Kidney epithelial cell (primary cell): ENCODE measurements around the gene SEZ6L. TPM values are rescaled to one million over a fixed set of nuclear protein-coding genes. Genes with fewer than 3 reads are reported as not detected.

ENCODE experiments used
- DNase-seq: peaks from one replicate; pipeline ENCODE4 v3.0.0-alpha.2; 2010; ENCODE audit warnings: low read depth
- H3K27me3 ChIP-seq: 2 replicates; pipeline ENCODE4 v1.6.0; 2011; ENCODE audit warnings: low read length; ENCODE audit not compliant: control insufficient read depth, insufficient read depth
- H3K36me3 ChIP-seq: 2 replicates; pipeline ENCODE4 v1.5.1; 2011; ENCODE audit warnings: low read length; ENCODE audit not compliant: control insufficient read depth, insufficient read depth
- H3K4me3 ChIP-seq: 2 replicates; pipeline ENCODE4 v1.5.1; 2011; ENCODE audit warnings: low read depth, mild to moderate bottlenecking, control low read depth, low read length
- CTCF ChIP-seq: IDR thresholded peaks from 2 replicates; pipeline ENCODE4 v1.5.1; 2011; ENCODE audit warnings: mild to moderate bottlenecking, moderate library complexity, low read length, control low read depth, inconsistent platforms; ENCODE audit not compliant: insufficient read depth, poor library complexity, severe bottlenecking
- total RNA-seq: library from RNA; depleted of rRNA; stranded (reverse); fragments of >200 nt; gene quantifications from 2 replicates; pipeline ENCODE4 v1.2.3, GENCODE V29; 2015

Gene SEZ6L
- total RNA-seq, 1 donor from 2014 or later: not detected

GRCh38 chr22:26182723-26183122 is 13.5 kb downstream of the SEZ6L start:
- DNase-seq: no peak
- TF ChIP-seq CTCF: no peak

GRCh38 chr22:26185190-26185589 is 15.9 kb downstream of the SEZ6L start:
- DNase-seq: no peak
- H3K4me3 ChIP-seq: no peak overlapping the region
- TF ChIP-seq CTCF: no peak
- H3K36me3 ChIP-seq: no peaks in the 10 kb centered on the region
- no peaks in the 10 kb centered on the region for H3K27me3 ChIP-seq

More at GRCh38 chr22:26182723-26183122, 13.5 kb downstream of the SEZ6L start:
- Histone ChIP-seq H3K27me3 (no peaks in the 10 kb centered on the region), H3K36me3 (no peaks in the 10 kb centered on the region), H3K4me3 (no peak overlapping the region)

DNA sequence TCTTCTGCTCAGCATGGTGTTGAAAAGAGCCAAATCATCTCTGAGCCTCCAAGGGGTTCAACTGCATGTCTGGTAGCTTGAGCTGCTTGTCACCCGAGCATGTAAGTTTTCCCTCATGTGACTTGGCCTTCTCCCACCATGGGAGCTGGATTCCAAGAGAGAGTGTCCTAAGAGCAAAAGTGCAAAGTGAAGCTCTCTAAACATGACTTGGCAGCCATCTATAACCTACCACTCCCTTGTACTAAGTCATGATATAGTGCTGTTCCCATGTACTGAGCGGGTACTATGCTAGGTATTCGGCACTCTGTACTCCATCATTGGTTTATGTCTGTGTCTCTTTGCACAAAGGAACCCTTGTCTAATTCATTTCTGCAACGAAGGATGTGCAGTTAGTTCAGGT is 19.1 kb downstream of the SEZ6L start:
- no peak for DNase-seq
- Histone ChIP-seq H3K4me3 (no peak overlapping the region), H3K27me3 (no peaks in the 10 kb centered on the region), H3K36me3 (no peaks in the 10 kb centered on the region)
- TF ChIP-seq CTCF: no peak

DNA sequence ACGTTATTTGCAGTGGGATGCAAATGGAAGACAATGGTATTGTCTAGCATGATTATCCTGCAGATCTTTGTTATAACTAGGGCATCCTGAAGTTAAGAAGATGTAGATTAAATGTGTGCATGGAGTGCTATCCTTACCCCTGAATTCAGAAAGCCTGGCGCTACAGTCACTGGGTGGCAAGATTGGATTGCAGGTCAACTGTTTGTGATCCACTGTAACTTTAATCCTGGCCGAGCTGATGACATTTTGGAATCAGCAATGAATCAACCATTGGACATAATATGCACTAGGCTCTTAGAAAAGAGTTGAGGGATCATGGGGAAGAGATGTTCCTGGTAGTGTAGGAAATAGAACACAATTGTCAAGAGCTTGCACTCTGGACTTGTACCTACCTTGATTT is 25.1 kb downstream of the SEZ6L start:
- TF ChIP-seq CTCF: no peak
- no peaks in the 10 kb centered on the region for H3K27me3 ChIP-seq
- no peak for DNase-seq
- H3K4me3 ChIP-seq: no peak overlapping the region
- H3K36me3 ChIP-seq: no peaks in the 10 kb centered on the region

- Histone ChIP-seq H3K36me3 (no peaks in the 10 kb centered on the region), H3K4me3 (no peak overlapping the region), H3K27me3 (no peaks in the 10 kb centered on the region)
- no peak for DNase-seq
- TF ChIP-seq CTCF: no peak
These were observed 25.6 kb downstream of the SEZ6L start for GRCh38 chr22:26194877-26195276.

- no peaks in the 10 kb centered on the region for H3K36me3 ChIP-seq
- H3K4me3 ChIP-seq: no peak overlapping the region
- no peaks in the 10 kb centered on the region for H3K27me3 ChIP-seq
- TF ChIP-seq CTCF: no peak
- DNase-seq: no peak
These were observed 27.4 kb downstream of the SEZ6L start for GRCh38 chr22:26196657-26197056.
